ENCODE results near the gene S100Z. TPM values are rescaled to one million over a fixed set of nuclear protein-coding genes. Genes with fewer than 3 reads are reported as not detected.

Gene S100Z
- total RNA-seq, 1 donor from 2014 or later = not detected

- DNase-seq (ENCODE audit: low read depth, low spot score) = no peak
Observed at GRCh38 chr5:76952795-76953536, 103.2 kb downstream of the S100Z start, which contains the start of gene CRHBP. Gene CRHBP (plus strand): TSS chr5:76953045. CDS start chr5:76953135, 90 bp downstream.

GRCh38 chr5:76953551-76954382 is 104.0 kb downstream of the S100Z start:
- DNase-seq (ENCODE audit: low read depth, low spot score) = no peak

- no peak for DNase-seq (ENCODE audit: low read depth, low spot score)
Observed at GRCh38 chr5:76954383-76954763, 104.6 kb downstream of the S100Z start.

GRCh38 chr5:76956033-76956432 is 106.2 kb downstream of the S100Z start:
- DNase-seq (ENCODE audit: low read depth, low spot score) = no peak

GRCh38 chr5:76958991-76959767 is 109.4 kb downstream of the S100Z start:
- peak; percentile 27 for DNase-seq (ENCODE audit: low read depth, low spot score)

GRCh38 chr5:76960004-76960625 is 110.3 kb downstream of the S100Z start:
- DNase-seq (ENCODE audit: low read depth, low spot score) = no peak

GRCh38 chr5:76964060-76964459 is 114.2 kb downstream of the S100Z start:
- DNase-seq (ENCODE audit: low read depth, low spot score) = no peak

Other genes with a start within 250 kb of the S100Z start
- gene F2RL2, start 226.6 kb upstream of the S100Z start, total RNA-seq = 0.66 and 1.8 TPM in 2 replicates
- gene F2R, start 133.9 kb upstream of the S100Z start, total RNA-seq = 125 and 157 TPM in 2 replicates
- gene F2RL1, start 31.0 kb upstream of the S100Z start, total RNA-seq = 36.5 and 53.5 TPM in 2 replicates
- gene CRHBP, start 103.0 kb downstream of the S100Z start, total RNA-seq = 0.18 TPM in 1 of 2 replicates, not detected in the other
- 23.1 and 35.4 TPM in 2 replicates for gene AGGF1, start 180.4 kb downstream of the S100Z start, total RNA-seq
- 1.7 and 3.6 TPM in 2 replicates for gene ZBED3, start 237.3 kb downstream of the S100Z start, total RNA-seq

Measured in pulmonary artery endothelial cell (primary cell).